Measurements from ENCODE around the gene SPATA7. TPM values are rescaled to one million over a fixed set of nuclear protein-coding genes. Genes with fewer than 3 reads are reported as not detected.

The SPATA7 gene
- total and polyA plus RNA-seq, 9 of the 15 experiments (the other 6 are each of a cell fraction or from before 2014, with no cell fraction given) = 0.80 to 3.3 (median 2.5) TPM

DNA sequence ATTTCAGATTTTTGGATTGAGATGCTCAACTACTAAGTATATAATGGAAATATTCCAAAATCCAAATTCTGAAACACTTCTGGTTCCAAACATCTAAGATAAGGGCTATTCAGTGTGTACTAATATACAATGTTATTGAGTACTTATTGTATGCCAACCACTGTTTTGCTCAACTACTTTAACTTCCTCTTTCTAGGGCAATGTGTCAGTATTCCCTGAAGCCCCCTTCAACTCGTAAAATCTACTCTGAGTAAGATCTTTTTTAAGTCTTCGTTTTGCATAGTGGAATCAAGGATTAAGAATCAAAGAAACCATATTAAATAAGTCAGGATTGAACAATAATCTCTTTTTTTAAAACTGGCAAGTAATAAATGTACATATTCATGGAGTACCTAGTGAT is 45.5 kb downstream of the SPATA7 start:
- H3K9ac ChIP-seq (ENCODE audit: insufficient read depth in 1 of 2, low read depth in 2 of 2, low read length in 2 of 2) = no peak overlapping the region
- BruUV-seq (replicated peaks) = no TSS peak
- no peak overlapping the region for H3K4me3 ChIP-seq
- no peak for FAIRE-seq
- 5% methylated on average over 2 of the region's 2 CpGs for WGBS (ENCODE audit: insufficient coverage, low coverage, missing lambda C conversion rate)
- H3K36me3 ChIP-seq (ENCODE audit: control insufficient read depth, insufficient read depth, low read length) = no peaks in the 10 kb centered on the region
- TF ChIP-seq SIRT6 (IDR thresholded peaks at IDR 0.05; ENCODE audit: low read depth, low read length) (no peak), NR0B1 (IDR thresholded peaks at IDR 0.05; ENCODE audit: partially characterized antibody) (no peak), ZBTB1 (CRISPR knock-in tag; IDR thresholded peaks at IDR 0.05; ENCODE audit: borderline replicate concordance, low read depth) (no peak), KHSRP (IDR thresholded peaks at IDR 0.05) (no peak), BRD9 (IDR thresholded peaks at IDR 0.05; ENCODE audit: low read depth, partially characterized antibody) (no peak), KLF6 (CRISPR knock-in tag; IDR thresholded peaks at IDR 0.05; ENCODE audit: borderline replicate concordance) (no peak), MCM2 (IDR thresholded peaks at IDR 0.05; ENCODE audit: low read depth) (no peak), MCM7 (IDR thresholded peaks at IDR 0.05) (no peak), MIER1 (IDR thresholded peaks at IDR 0.05; ENCODE audit: low read depth) (no peak)
- TF ChIP-seq, protein P1, sequence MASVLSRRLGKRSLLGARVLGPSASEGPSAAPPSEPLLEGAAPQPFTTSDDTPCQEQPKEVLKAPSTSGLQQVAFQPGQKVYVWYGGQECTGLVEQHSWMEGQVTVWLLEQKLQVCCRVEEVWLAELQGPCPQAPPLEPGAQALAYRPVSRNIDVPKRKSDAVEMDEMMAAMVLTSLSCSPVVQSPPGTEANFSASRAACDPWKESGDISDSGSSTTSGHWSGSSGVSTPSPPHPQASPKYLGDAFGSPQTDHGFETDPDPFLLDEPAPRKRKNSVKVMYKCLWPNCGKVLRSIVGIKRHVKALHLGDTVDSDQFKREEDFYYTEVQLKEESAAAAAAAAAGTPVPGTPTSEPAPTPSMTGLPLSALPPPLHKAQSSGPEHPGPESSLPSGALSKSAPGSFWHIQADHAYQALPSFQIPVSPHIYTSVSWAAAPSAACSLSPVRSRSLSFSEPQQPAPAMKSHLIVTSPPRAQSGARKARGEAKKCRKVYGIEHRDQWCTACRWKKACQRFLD (CRISPR knock-in tag; IDR thresholded peaks at IDR 0.05) = no peak
- ChIA-PET POLR2A (no interaction called here), CTCF (ENCODE audit: low intra/inter-chr PET ratio) (no interaction called here)
- no peak overlapping the region for H3K27ac ChIP-seq (ENCODE audit: extremely low read depth, low read depth, low read length)
- in situ Hi-C loops (cut with MboI) (no loop called here), intact Hi-C loops (cut with micrococcal nuclease) (no loop called here)
- H4K20me1 ChIP-seq (replicated peaks; ENCODE audit: control insufficient read depth, insufficient read depth, low read length) = no peaks in the 10 kb centered on the region
- H3K27me3 ChIP-seq (ENCODE audit: control insufficient read depth in 2 of 2, insufficient read depth in 2 of 2, low read length in 2 of 2) = no peaks in the 10 kb centered on the region
- no peaks in the 10 kb centered on the region for H3K9me3 ChIP-seq (replicated peaks; ENCODE audit: control insufficient read depth, insufficient read depth, low read depth, low read length)
- no peaks in the 10 kb centered on the region for H3K4me1 ChIP-seq (replicated peaks in 1 of 2; ENCODE audit: control insufficient read depth in 2 of 2, insufficient read depth in 2 of 2, low read length in 2 of 2)
- no peaks in the 10 kb centered on the region for H3K79me2 ChIP-seq (ENCODE audit: control insufficient read depth, insufficient read depth, low read length)
- no peak for ATAC-seq
- no peak overlapping the region for H2AFZ ChIP-seq (ENCODE audit: low read depth, low read length)
- DNase-seq (ENCODE audit: extremely low read depth in 1 of 4, low spot score in 3 of 4) = no peak
- no peaks in the 10 kb centered on the region for H3K9me1 ChIP-seq (ENCODE audit: control insufficient read depth, insufficient read depth, low read length)
- no peak overlapping the region for H3K4me2 ChIP-seq (ENCODE audit: insufficient read depth, low read length)
